ENCODE results near the gene XXYLT1. TPM values are rescaled to one million over a fixed set of nuclear protein-coding genes. Genes with fewer than 3 reads are reported as not detected.

Gene XXYLT1
- total RNA-seq, 1 donor from 2014 or later: 42.9 TPM

- H3K4me3 Mint-ChIP-seq: no peak overlapping the region
- no peaks in the 10 kb centered on the region for H3K27me3 Mint-ChIP-seq (ENCODE audit: low read depth)
- H3K9me3 Mint-ChIP-seq: no peaks in the 10 kb centered on the region
- H3K27ac Mint-ChIP-seq: no peak overlapping the region
- no peak for DNase-seq (ENCODE audit: low spot score in 2 of 2, unreplicated experiment in 2 of 2)
- peaks cover 37% of the 10 kb centered on the region for H3K4me1 Mint-ChIP-seq
- TF ChIP-seq CTCF (IDR thresholded peaks at IDR 0.05; ENCODE audit: unreplicated experiment): no peak
- no peaks in the 10 kb centered on the region for H3K36me3 Mint-ChIP-seq
These were observed 190.8 kb downstream of the XXYLT1 start for GRCh38 chr3:195080125-195080524.

- H3K9me3 Mint-ChIP-seq: no peaks in the 10 kb centered on the region
- H3K27me3 Mint-ChIP-seq (ENCODE audit: low read depth): no peaks in the 10 kb centered on the region
- no peak overlapping the region for H3K27ac Mint-ChIP-seq
- TF ChIP-seq CTCF (IDR thresholded peaks at IDR 0.05; ENCODE audit: unreplicated experiment): no peak
- H3K4me1 Mint-ChIP-seq: peaks cover 37% of the 10 kb centered on the region
- no peaks in the 10 kb centered on the region for H3K36me3 Mint-ChIP-seq
- H3K4me3 Mint-ChIP-seq: no peak overlapping the region
- DNase-seq (ENCODE audit: low spot score in 2 of 2, unreplicated experiment in 2 of 2): no peak
These were observed 191.3 kb downstream of the XXYLT1 start for GRCh38 chr3:195079636-195080035.

DNA sequence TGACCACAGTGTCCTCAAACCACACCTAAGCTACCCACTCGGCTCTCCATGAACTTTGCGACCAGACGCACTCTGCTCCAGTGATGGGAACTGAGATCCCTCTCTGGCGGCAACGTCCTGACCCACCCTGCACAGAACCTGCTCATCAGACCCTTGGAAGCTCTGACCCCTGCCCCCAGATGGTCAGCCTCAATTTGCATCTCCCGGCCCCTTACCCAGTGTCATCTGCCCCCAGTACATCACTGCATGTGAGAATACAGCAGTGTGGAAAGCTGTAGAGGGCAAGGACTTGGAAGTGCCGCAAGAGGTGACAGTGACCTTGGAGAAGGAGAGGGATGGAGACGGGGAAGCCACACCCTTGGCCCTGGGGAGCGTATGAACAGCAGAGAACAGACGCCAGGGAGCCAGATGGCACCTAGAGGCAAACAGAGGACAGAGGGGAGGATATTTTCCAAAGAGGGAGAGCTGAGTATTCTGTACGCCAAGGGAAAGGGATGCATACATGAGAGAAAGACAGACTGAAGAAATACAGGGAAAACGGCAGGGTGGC, 192.0 kb downstream of the XXYLT1 start:
- H3K4me3 Mint-ChIP-seq: no peak overlapping the region
- no peaks in the 10 kb centered on the region for H3K27me3 Mint-ChIP-seq (ENCODE audit: low read depth)
- no peaks in the 10 kb centered on the region for H3K36me3 Mint-ChIP-seq
- no peak for DNase-seq (ENCODE audit: low spot score in 2 of 2, unreplicated experiment in 2 of 2)
- peaks cover 37% of the 10 kb centered on the region for H3K4me1 Mint-ChIP-seq
- no peak overlapping the region for H3K27ac Mint-ChIP-seq
- TF ChIP-seq CTCF (IDR thresholded peaks at IDR 0.05; ENCODE audit: unreplicated experiment): no peak
- H3K9me3 Mint-ChIP-seq: no peaks in the 10 kb centered on the region

- Mint-ChIP-seq H3K4me3 (no peak overlapping the region), H3K36me3 (no peaks in the 10 kb centered on the region), H3K27me3 (ENCODE audit: low read depth) (no peaks in the 10 kb centered on the region), H3K4me1 (peaks cover 34% of the 10 kb centered on the region), H3K27ac (no peak overlapping the region), H3K9me3 (no peaks in the 10 kb centered on the region)
- no peak for TF ChIP-seq CTCF (IDR thresholded peaks at IDR 0.05; ENCODE audit: unreplicated experiment)
- DNase-seq (ENCODE audit: low spot score in 2 of 2, unreplicated experiment in 2 of 2): no peak
These were observed 193.1 kb downstream of the XXYLT1 start for GRCh38 chr3:195077611-195078540.

- Mint-ChIP-seq H3K4me1 (peaks cover 29% of the 10 kb centered on the region), H3K36me3 (no peaks in the 10 kb centered on the region), H3K27ac (no peak overlapping the region), H3K4me3 (no peak overlapping the region), H3K27me3 (ENCODE audit: low read depth) (no peaks in the 10 kb centered on the region), H3K9me3 (no peaks in the 10 kb centered on the region)
- DNase-seq (ENCODE audit: low spot score in 2 of 2, unreplicated experiment in 2 of 2): no peak
- TF ChIP-seq CTCF (IDR thresholded peaks at IDR 0.05; ENCODE audit: unreplicated experiment): no peak
These were observed 193.9 kb downstream of the XXYLT1 start for GRCh38 chr3:195076981-195077610.
